Colonic mucosa (tissue), 4 donors: ENCODE results near the gene ARHGEF10L. TPM values are rescaled to one million over a fixed set of nuclear protein-coding genes. Genes with fewer than 3 reads are reported as not detected.

Source experiments
- DNase-seq: peaks from one replicate; pipeline ENCODE4 v3.0.0-alpha.2; 2020
- H3K27ac ChIP-seq: fragments of 200-600 bp; one replicate; pipeline ENCODE4 v1.8.0; 2021
- H3K27me3 ChIP-seq: fragments of 200-600 bp; one replicate; pipeline ENCODE4 v1.8.0; 2021
- H3K36me3 ChIP-seq: fragments of 200-600 bp; one replicate; pipeline ENCODE4 v1.8.0; 2021
- H3K4me1 ChIP-seq: fragments of 200-600 bp; one replicate; pipeline ENCODE4 v1.8.0; 2021; ENCODE audit warnings: mild to moderate bottlenecking
- H3K4me3 ChIP-seq: fragments of 200-600 bp; one replicate; pipeline ENCODE4 v1.8.0; 2021
- H3K9ac ChIP-seq, 2 donors: one replicate each; pipeline ENCODE4 v1.7.0; 2013; ENCODE audit warnings: control low read depth in 2 of 2, low read depth in 2 of 2, low read length in 2 of 2
- H3K9me3 ChIP-seq: fragments of 200-600 bp; one replicate; pipeline ENCODE4 v1.8.0; 2021
- intact Hi-C: fragments of 100-400 bp; cut with DNase I; formaldehyde crosslinking; loops from one replicate; pipeline ENCODE4 v1.14.1; 2022
- total RNA-seq, 2 donors: library from RNA; stranded (reverse); fragmentation: NEBNext Ultra II Directional in 1 of 2; extraction: Animal tissue kit (Norgen Biotek cat#: 25700) in 1 of 2; gene quantifications; one replicate each; pipeline ENCODE4 v1.2.1, GENCODE V29; 2021
- TF ChIP-seq, protein P1 (sequence below): fragments of 200-600 bp; IDR thresholded peaks from one replicate; pipeline ENCODE4 v1.8.0; 2022; ENCODE audit warnings: antibody characterized with exemption, mild to moderate bottlenecking
- donor health status: healthy.
- donor health status: DM: no; HTN: no; CAD: no.
- donor health status: DM: no; HTN: no; CAD: no.

Gene ARHGEF10L
- total RNA-seq, 2 donors from 2014 or later: 77.5 to 133 TPM

DNA sequence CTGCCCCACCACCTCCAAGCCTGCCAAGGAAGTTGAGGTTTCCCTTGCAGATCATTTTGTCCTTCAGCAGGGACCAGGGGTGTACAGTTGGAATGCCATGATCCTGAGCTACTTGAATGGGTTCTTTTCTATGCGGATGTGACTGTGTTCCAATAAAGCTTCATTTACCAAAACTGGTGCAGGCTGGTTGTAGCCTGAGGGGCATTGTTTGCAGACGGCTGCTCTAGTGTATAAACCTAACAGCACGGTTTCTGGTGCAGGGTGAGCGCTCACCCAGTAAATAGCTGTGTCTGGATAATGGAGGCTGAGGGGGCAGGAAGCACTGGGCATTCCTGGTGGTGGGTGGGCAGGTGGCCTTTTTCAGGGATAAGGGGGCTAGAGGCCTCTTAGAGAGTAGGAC lies 142.9 kb downstream of the ARHGEF10L start:
- no peaks in the 10 kb centered on the region for H3K36me3 ChIP-seq
- intact Hi-C loops: no loop called here
- no peak overlapping the region for H3K27ac ChIP-seq
- no peaks in the 10 kb centered on the region for H3K27me3 ChIP-seq
- H3K9ac ChIP-seq: no peak overlapping the region
- H3K4me3 ChIP-seq: no peak overlapping the region
- no peak for DNase-seq
- TF ChIP-seq, protein P1, sequence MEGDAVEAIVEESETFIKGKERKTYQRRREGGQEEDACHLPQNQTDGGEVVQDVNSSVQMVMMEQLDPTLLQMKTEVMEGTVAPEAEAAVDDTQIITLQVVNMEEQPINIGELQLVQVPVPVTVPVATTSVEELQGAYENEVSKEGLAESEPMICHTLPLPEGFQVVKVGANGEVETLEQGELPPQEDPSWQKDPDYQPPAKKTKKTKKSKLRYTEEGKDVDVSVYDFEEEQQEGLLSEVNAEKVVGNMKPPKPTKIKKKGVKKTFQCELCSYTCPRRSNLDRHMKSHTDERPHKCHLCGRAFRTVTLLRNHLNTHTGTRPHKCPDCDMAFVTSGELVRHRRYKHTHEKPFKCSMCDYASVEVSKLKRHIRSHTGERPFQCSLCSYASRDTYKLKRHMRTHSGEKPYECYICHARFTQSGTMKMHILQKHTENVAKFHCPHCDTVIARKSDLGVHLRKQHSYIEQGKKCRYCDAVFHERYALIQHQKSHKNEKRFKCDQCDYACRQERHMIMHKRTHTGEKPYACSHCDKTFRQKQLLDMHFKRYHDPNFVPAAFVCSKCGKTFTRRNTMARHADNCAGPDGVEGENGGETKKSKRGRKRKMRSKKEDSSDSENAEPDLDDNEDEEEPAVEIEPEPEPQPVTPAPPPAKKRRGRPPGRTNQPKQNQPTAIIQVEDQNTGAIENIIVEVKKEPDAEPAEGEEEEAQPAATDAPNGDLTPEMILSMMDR: no peak
- H3K9me3 ChIP-seq: no peaks in the 10 kb centered on the region
- H3K4me1 ChIP-seq: no peaks in the 10 kb centered on the region

DNA sequence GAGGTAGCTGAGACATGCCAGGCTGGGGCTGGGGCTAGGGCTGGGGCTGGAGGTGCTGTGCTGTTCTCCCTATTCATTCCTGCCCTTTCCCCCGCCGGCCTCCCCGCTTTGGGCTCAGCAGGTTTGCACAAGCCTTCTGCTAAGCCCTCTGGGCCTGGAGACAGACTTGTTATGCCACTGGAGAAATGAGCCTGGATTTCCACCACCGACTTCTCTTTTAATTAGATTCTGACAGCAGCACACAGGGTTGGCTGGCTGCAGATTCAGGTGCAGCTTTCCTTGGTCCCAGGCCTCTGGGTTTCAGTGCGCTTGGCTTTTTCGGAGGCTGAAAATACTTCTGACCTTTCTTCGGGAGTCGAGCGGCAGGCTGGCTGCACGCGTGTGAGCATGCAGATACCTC lies 144.1 kb downstream of the ARHGEF10L start:
- intact Hi-C loops: no loop called here
- DNase-seq: no peak
- H3K4me1 ChIP-seq: no peaks in the 10 kb centered on the region
- H3K4me3 ChIP-seq: no peak overlapping the region
- no peaks in the 10 kb centered on the region for H3K9me3 ChIP-seq
- no peaks in the 10 kb centered on the region for H3K27me3 ChIP-seq
- peaks cover 11% of the 10 kb centered on the region for H3K36me3 ChIP-seq
- TF ChIP-seq, protein P1: no peak
- no peak overlapping the region for H3K9ac ChIP-seq
- H3K27ac ChIP-seq: no peak overlapping the region

DNA sequence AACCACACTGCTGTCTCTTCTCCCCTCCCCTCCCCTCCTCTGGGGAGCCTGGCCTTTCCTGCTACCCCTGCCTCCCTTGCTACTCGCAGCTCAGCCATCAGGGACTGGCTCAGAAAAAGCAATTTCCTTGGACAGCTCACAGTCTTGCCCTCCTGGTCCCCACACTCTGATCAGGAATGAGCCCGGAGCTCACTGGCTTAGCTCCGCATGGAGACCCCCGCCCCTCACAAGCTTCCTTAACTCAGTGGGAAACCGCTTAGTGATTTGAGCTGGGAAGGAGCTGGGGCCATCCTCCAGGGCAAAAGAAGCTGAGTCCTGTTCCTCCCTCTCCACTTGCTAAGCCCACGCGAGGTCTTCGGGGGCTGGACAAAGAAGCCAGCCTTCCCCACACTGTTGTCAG lies 145.3 kb downstream of the ARHGEF10L start:
- no peak overlapping the region for H3K4me3 ChIP-seq
- no peaks in the 10 kb centered on the region for H3K4me1 ChIP-seq
- no peaks in the 10 kb centered on the region for H3K9me3 ChIP-seq
- H3K27ac ChIP-seq: no peak overlapping the region
- intact Hi-C loops: no loop called here
- no peaks in the 10 kb centered on the region for H3K27me3 ChIP-seq
- TF ChIP-seq, protein P1: no peak
- H3K36me3 ChIP-seq: peaks cover 11% of the 10 kb centered on the region
- no peak overlapping the region for H3K9ac ChIP-seq
- no peak for DNase-seq

DNA sequence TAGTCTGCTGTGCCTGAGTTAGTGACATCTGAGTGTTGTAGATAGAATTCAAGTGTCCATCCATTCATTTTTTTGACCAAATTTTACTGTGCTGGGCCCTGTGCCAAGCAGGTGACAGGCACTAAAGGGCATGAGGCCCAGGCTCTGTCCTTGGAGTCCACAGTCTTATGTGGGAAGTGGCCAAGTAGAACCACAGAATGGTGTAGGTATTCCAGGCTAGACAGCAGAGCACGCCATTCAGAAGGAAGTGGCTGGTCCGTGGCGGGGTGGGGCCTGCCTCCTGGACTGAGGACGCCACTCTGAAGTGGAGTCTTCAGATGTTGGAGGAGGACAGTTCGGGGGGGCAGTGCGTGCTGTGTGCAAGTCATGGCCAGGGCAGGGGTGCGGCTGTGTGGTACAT lies 146.8 kb downstream of the ARHGEF10L start:
- Histone ChIP-seq H3K27me3 (no peaks in the 10 kb centered on the region), H3K27ac (no peak overlapping the region), H3K9ac (no peak overlapping the region), H3K36me3 (peaks cover 11% of the 10 kb centered on the region), H3K9me3 (no peaks in the 10 kb centered on the region), H3K4me3 (no peak overlapping the region), H3K4me1 (no peaks in the 10 kb centered on the region)
- no peak for DNase-seq
- intact Hi-C loops: no loop called here
- TF ChIP-seq, protein P1: no peak

- DNase-seq: no peak
- H3K9ac ChIP-seq: no peak overlapping the region
- no peaks in the 10 kb centered on the region for H3K9me3 ChIP-seq
- H3K27ac ChIP-seq: no peak overlapping the region
- no peaks in the 10 kb centered on the region for H3K4me1 ChIP-seq
- peaks cover 11% of the 10 kb centered on the region for H3K36me3 ChIP-seq
- intact Hi-C loops: no loop called here
- TF ChIP-seq, protein P1: no peak
- H3K27me3 ChIP-seq: no peaks in the 10 kb centered on the region
- H3K4me3 ChIP-seq: no peak overlapping the region
Observed at GRCh38 chr1:17687145-17687544, 147.6 kb downstream of the ARHGEF10L start.
